Suppressor macrophage treated with lipopolysaccharide for 1 hour (primary cell): Measurements from ENCODE around the gene ARHGEF16.

Experiments used
- DNase-seq, 3 donors: peaks; one replicate each; pipeline ENCODE4 v3.0.0-alpha.2; 2020 to 2022

Gene ARHGEF16

GRCh38 chr1:3457910-3458883 lies 3.7 kb downstream of the ARHGEF16 start:
- DNase-seq = no peak

- DNase-seq = no peak
Observed at GRCh38 chr1:3459051-3459908, 4.8 kb downstream of the ARHGEF16 start.

GRCh38 chr1:3459940-3460671 lies 5.6 kb downstream of the ARHGEF16 start:
- DNase-seq = no peak

- no peak for DNase-seq
Observed at GRCh38 chr1:3460672-3461131, 6.2 kb downstream of the ARHGEF16 start.

GRCh38 chr1:3461238-3461933 lies 6.9 kb downstream of the ARHGEF16 start:
- no peak for DNase-seq

GRCh38 chr1:3461934-3462275 lies 7.4 kb downstream of the ARHGEF16 start:
- DNase-seq = no peak

GRCh38 chr1:3462356-3463012 lies 8.0 kb downstream of the ARHGEF16 start:
- DNase-seq = no peak

- DNase-seq = no peak
Observed at GRCh38 chr1:3463013-3463385, 8.5 kb downstream of the ARHGEF16 start.

GRCh38 chr1:3463408-3463863 lies 9.0 kb downstream of the ARHGEF16 start:
- DNase-seq = no peak

GRCh38 chr1:3463891-3464648 lies 9.6 kb downstream of the ARHGEF16 start:
- no peak for DNase-seq

- DNase-seq = no peak
Observed at GRCh38 chr1:3464649-3465025, 10.2 kb downstream of the ARHGEF16 start.

- DNase-seq = no peak
Observed at GRCh38 chr1:3465091-3465934, 10.8 kb downstream of the ARHGEF16 start.

GRCh38 chr1:3465935-3466321 lies 11.5 kb downstream of the ARHGEF16 start:
- no peak for DNase-seq

GRCh38 chr1:3466366-3467075 lies 12.1 kb downstream of the ARHGEF16 start:
- no peak for DNase-seq

- DNase-seq = no peak
Observed at GRCh38 chr1:3467096-3468036, 12.9 kb downstream of the ARHGEF16 start.

- DNase-seq = no peak
Observed at GRCh38 chr1:3468236-3469103, 14.0 kb downstream of the ARHGEF16 start.
